NCI-H128 (cell line): ENCODE results near the gene DENND1A.

ENCODE experiments used
- DNase-seq: peaks from one replicate; lab custom pipeline; 2025; ENCODE audit not compliant: unreplicated experiment; lab: John Stamatoyannopoulos, UW

Gene DENND1A

DNA sequence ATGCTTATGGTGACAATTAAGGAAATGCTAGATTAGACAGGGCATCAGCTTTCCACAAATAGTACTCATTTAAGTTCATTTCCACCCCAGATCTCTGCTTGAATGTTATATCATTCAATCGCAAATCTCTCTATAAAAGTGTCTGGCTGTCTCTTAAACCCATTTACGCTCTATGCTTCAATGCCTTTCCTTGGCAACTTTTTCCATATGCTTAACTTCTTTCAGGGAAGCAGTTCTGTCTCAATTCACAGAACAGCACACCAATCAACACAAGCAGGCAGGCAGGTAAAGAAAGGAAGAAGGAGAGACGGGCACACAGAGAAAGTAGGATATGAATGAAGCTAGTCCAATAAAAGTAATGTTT lies 243.1 kb downstream of the DENND1A start:
- no peak for DNase-seq

DNA sequence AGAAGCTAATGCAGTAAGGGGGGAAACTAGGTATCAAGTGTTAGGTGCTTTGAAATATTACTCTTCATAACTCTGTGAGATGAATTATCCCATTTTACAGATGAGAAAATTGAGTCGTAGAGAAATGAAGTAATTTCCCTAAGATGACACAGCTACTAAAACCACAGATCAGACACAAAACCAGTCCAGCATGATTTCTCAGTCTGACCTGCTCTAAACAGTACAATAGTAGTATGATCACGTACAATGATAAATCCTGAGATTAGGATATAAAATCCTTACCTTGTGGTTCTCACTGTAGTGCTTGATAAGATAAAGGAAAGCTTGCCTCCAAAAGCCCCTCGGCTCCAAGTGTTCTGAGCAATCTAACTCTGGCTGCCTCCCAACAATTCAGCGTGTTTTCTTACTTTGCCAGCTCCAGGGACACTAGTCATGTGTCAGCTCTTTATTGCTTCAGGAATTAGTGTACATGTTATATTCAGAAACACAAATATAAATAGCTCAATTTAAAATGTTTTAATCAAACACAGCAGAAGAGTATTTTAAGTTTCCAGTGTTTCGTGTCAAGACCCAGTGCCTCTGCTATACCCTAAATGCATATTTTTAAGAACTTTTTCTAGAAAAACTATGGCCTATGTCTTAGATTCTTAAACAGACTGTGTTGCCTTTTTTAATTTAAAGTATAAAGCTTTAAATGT lies 243.6 kb downstream of the DENND1A start:
- DNase-seq, result no peak

DNA sequence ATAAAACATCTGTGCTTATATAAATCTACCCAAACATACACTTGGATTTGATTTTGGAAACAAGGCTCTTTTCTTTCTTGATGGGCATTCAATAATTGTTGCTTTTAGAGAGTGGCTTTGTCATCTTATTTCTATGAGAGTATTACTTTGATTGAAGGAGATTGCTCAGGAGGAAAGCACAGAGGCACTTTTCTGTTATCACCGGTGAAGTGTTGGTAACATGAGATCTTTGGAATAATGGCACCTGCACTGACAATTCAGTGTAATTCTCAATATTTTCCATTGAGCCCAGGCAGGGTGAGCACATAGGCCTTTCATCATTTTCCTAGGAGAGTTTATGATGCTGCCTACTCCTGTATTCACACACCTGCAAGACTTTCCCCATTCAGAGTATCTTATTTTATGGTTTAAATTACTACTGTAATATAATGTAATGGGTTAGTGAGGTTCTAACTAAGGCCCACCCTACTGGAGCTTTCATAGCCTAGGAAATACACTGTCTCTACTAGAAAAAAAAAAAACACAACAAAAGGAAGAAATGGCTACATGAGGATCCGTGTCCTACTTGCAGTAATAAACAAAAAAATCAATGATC lies 244.3 kb downstream of the DENND1A start:
- DNase-seq, result peak; percentile 46

DNA sequence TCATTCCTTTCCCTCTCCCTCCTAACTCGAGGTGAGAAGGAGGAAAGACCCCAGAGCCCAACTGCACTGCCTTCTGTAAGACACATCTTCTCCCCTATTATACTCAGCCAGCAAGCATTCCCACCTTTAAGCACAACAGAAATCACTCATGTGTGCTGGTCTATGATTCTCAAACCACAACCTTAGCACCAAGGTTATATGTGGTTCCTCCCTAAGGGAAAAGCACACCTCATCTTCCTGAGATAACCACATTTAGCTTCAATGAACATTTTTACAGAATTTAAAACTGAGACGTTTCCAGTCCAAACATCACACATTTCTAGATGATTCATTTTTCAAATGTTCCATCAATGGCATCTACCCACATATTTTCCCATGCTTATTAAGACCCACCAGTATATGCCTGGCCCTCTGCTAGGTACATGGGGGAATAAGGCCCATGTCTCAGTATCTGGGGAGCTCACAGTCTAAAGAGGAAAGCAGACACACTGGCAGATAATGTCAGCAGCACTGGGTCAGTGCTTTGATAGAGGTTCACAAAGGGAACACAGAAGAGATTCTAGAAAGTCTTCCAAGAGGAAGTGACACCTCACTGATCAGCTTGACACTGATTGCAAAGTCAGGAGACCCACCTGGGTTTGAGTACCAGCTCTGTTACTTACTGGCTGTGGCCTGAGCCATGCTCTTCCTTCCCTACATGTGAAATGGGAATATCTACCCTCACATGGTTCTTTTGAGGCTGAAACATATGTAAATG lies 245.4 kb downstream of the DENND1A start:
- no peak for DNase-seq

DNA sequence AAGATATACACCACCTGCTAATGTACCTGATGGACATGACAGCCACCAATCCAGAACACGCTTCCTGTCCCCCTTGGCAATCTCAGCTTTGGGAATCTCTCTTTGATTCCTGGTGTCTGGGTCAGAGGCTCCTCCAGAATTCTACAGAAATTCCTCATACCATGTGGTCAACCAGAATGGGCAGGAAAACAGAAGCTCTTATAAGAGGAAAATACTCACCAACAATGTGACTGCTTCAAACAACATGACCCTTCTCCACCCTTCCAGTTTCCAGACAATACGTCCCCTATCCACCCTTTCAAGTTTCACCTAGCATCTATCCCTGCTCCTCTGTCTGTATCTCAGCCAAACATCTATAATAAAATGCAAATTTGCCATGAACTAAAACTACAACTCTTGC lies 247.2 kb downstream of the DENND1A start:
- no peak for DNase-seq

DNA sequence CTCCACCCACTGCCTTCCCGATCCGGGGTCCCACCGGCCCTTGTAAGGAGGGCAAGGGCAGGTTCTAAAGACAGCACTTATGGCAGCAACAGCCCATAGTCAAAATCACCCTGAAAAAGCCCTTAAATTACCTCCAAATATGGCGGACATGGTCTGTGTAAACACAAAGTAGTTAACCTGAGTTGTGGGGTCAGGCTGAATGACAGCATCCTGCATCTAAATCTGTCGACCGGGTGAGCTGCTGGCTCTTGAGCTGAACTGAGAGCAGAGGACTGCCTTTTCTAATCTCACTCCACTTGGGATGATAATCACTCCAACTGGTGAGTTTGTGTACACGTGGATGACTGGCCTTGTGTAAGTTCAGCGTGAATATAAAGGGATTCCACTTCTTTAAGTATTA lies 249.6 kb downstream of the DENND1A start:
- no peak for DNase-seq

DNA sequence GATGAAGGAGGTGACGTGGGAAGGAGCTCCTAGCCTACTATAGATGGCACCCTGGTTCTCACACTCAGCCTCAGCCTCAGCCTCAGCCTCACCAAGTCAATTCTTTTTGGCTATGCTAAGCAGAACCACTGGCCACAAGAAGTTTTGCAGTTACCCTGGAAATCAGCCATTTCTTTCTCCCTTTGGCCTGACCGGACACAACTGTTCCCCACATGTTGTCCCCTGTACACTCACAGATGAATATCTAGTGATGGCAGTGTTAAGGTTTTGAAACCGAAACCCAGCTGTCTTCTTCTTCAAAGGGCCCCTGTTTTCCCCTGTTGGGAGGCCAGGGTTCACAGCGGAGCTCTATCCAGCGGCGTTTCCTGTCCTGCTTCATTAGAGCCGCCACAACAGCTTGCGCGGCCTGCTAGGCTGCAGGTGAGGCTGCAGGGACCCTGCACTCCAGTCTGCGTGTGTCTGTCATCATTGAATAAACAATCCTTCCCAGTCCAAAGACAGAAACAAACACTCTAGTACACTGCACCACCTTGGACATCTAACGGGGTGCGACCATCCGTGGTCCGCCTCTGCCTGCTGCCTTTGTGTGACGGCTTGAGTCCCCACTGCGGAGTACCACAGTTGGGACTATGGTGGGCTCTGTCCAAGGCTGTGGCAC lies 250.5 kb downstream of the DENND1A start:
- no peak for DNase-seq

- DNase-seq, result no peak
Observed at GRCh38 chr9:123678878-123679329, 251.0 kb downstream of the DENND1A start.

- DNase-seq, result peak; percentile 52
Observed at GRCh38 chr9:123678038-123678877, 251.7 kb downstream of the DENND1A start.

DNA sequence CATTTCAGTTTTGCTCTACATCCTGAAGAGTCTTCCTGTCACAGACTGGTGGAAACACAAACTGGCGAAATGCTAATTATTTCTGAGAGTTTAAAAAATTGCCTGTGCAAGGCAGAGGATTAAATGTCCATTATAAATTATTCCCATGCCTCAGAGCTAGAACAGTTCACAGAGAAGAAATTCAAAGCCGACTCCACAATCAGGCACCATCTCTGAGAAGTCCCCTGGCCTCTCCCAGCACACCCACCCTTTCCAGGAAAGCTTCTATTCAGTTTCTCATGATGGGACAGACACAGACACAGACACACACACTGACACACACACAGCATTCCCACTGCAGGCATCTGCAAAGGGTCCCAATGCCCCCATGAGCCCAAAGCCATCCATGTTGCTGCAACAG lies 253.1 kb downstream of the DENND1A start:
- no peak for DNase-seq

- no peak for DNase-seq
Observed at GRCh38 chr9:123669346-123669745, 260.6 kb downstream of the DENND1A start.

GRCh38 chr9:123663529-123663928 lies 266.4 kb downstream of the DENND1A start:
- DNase-seq, result no peak

- DNase-seq, result no peak
Observed at GRCh38 chr9:123662057-123662776, 267.7 kb downstream of the DENND1A start.

- DNase-seq, result no peak
Observed at GRCh38 chr9:123660691-123661466, 269.0 kb downstream of the DENND1A start.

DNA sequence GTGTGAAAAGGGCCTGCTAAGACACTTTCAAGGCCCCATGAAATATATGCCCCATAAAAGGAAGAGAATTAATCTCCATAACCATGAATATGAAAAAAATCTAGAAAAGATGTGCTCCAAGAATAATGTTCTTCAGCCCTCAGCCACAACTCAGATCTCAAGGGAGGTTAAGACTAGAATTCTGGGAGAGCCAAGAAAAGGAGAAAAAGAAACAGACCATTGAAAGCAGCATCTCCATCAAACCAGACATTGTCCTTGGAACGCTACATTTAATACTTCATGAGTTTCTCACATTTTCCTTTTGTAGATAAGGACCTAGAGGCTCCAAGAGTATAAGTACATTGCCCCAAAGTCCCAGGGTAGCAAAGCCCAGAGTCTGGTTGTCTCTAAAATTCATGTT lies 270.6 kb downstream of the DENND1A start:
- DNase-seq, result no peak

DNA sequence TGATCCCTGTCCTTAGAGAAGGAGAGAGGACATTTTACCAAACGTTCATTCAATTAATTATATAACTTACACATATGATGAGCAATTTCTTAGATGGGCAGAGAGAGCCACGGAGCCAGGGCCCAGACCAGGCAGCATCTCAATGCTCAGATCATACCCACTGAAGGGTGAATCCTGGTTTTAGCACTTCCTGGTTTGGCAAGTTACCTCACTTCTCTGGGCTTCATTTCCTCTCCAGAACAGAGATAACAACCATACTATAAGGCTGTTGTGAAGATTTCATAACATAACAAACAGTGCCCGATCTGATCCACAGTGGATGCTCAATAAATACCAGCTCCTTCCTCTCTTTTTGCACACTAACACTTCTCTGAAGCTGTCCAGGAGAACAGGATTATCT lies 271.1 kb downstream of the DENND1A start:
- no peak for DNase-seq

DNA sequence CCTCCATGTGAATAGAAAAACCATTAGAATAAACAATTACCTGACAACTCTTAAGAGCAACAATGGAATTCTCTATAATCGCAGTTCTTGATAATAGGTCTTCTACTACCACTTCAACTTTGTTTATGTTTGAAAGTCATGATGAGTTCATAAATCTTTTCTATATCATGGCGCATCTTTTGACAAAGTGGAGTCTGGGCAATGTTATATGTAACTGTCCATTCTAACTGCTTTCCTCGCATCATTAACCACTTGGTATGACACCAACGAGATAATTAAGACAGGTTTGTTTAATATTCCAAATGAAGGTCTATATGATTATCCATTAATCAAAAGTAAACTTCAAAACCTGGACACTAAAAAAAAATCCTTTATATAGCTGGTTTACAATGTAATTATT lies 272.0 kb downstream of the DENND1A start:
- no peak for DNase-seq

DNA sequence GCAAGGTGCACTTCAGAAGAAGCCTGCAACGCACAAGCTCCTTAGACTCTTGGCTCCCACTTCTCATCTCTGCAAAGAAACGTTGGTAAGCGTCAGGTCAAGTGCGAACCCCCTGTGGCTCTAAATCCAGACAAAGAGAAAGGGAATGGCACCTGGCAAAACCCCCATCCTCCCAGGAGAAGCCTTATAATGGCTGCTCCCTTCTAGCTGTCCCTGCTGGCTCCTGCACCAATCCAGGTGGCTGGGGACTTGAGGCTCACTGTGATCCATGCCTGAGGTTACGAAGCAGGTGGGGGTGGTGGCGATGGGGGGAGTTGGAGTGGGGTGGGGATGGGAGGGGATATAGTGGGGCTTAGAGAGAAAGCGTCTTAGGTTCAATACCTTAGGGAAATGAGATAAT lies 272.8 kb downstream of the DENND1A start:
- no peak for DNase-seq

- DNase-seq, result no peak
Observed at GRCh38 chr9:123656565-123656964, 273.4 kb downstream of the DENND1A start.
